PC-3 (cell line): Measurements from ENCODE around the gene GABBR2.

Experiments
- CTCF ChIP-seq: fragments of 300-600 bp; sonication (generic); conservative IDR thresholded peaks from 2 replicates; pipeline ENCODE4 v1.5.1; 2017; ENCODE audit warnings: antibody characterized with exemption, low read depth, mild to moderate bottlenecking, low read length
- EZH2 ChIP-seq: fragments of 300-600 bp; sonication (generic); IDR thresholded peaks from one replicate; pipeline ENCODE4 v1.6.1; 2017; ENCODE audit warnings: antibody characterized with exemption, mild to moderate bottlenecking, low read length; ENCODE audit not compliant: unreplicated experiment
- EZH2phosphoT487 ChIP-seq: fragments of 300-600 bp; sonication (generic); IDR thresholded peaks from 2 replicates; pipeline ENCODE4 v1.6.1; 2018; ENCODE audit warnings: mild to moderate bottlenecking, antibody characterized with exemption, low read length, borderline replicate concordance

DNA sequence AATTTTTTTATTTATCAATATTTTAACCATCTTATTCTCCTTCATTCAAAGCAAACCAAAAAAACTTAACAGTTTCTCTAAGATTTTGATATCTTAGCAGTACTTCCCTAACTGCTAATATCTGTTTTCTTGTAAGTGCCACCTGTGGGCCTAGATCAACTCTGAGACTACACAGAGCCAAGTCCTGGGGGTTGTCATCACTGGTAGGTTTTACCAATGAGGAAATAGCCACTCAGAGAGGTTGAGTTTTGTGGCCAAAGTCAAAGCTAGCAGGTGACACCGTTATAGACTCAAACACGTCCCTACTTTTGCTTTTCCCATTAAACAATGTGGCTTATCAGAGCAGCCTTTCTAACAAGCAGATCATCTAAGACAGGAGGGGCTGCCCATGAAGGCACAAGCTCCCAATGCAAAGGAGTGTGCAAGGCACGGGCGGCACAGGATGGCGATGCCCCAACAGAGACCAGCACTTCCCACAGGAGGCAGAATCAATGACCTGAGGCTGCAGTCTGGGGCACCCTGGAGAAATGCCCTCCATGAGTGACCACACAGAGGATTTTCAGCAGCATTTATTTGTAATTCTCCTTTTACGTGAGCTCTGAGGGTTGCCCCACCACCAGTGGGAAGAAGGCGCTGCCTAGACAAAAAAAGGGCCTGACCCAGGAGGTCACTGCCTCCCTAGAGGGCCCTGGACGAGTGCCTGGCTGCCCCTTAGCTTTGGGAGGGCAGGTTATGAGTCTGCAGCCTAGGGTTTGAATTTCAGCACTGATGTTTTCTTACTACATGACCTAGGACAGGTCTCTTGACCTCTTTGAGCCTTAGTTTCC lies 460.7 kb downstream of the GABBR2 start:
- no peak for TF ChIP-seq EZH2
- TF ChIP-seq EZH2phosphoT487: no peak
- no peak for TF ChIP-seq CTCF
